ENCODE measurements around the gene TMEM132A.

Gene TMEM132A

DNA sequence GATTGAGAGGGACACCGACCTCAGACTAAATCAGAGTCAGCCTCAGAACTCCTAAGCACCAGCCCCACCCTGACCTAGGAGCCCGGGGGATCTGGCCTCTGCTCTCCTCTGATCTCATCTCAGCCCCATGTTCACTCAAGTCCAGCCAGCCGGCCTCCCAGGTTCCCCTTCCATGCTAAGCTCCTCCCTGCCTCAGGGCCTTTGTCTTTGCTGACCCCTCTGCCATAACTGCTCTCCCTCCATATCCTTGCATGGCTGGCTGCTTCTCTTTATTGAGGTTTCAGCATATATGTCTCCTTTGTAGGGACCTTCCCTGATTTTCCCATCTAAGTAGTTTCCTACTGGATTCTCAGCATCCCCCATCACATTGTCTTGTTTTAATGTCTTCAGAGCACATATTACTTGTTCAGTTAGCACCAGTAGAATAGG lies 28.5 kb downstream of the TMEM132A start:
- H3K4me3 ChIP-seq (ENCODE audit: severe bottlenecking) = no peak overlapping the region
- TF ChIP-seq, protein P1, sequence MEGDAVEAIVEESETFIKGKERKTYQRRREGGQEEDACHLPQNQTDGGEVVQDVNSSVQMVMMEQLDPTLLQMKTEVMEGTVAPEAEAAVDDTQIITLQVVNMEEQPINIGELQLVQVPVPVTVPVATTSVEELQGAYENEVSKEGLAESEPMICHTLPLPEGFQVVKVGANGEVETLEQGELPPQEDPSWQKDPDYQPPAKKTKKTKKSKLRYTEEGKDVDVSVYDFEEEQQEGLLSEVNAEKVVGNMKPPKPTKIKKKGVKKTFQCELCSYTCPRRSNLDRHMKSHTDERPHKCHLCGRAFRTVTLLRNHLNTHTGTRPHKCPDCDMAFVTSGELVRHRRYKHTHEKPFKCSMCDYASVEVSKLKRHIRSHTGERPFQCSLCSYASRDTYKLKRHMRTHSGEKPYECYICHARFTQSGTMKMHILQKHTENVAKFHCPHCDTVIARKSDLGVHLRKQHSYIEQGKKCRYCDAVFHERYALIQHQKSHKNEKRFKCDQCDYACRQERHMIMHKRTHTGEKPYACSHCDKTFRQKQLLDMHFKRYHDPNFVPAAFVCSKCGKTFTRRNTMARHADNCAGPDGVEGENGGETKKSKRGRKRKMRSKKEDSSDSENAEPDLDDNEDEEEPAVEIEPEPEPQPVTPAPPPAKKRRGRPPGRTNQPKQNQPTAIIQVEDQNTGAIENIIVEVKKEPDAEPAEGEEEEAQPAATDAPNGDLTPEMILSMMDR (IDR thresholded peaks at IDR 0.05; ENCODE audit: poor library complexity, severe bottlenecking) = no peak
- H3K27ac ChIP-seq (ENCODE audit: poor library complexity, severe bottlenecking) = no peak overlapping the region

DNA sequence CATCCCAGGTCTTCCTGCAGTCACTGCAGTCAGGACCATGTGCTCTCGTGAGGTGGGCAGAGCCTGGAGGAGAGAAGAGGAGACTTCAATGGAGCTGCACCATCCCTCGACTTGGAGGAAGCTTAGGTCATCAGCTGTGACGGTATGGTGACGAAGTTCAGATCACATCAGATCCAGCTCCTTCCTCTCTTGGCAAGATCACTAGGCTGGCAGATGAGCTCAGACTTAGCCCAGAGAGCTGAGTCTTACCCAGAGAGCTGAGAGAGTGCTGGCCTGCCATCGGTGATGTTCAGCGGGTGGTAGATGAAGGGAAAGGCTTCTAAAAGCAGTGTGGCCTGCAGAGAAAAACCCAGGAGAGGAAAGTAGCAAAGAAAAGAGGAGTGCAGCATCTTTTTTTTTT lies 29.5 kb downstream of the TMEM132A start:
- H3K36me3 ChIP-seq (ENCODE audit: low read depth) = no peaks in the 10 kb centered on the region
- no peaks in the 10 kb centered on the region for H3K9me3 ChIP-seq (ENCODE audit: severe bottlenecking)
- H3K27me3 ChIP-seq (ENCODE audit: insufficient read depth, poor library complexity, severe bottlenecking) = no peaks in the 10 kb centered on the region
- no peak overlapping the region for H3K4me3 ChIP-seq (ENCODE audit: severe bottlenecking)
- H3K4me1 ChIP-seq (ENCODE audit: insufficient read depth, poor library complexity, severe bottlenecking) = no peaks in the 10 kb centered on the region
- ATAC-seq (ENCODE audit: low read depth) (no peak), DNase-seq (ENCODE audit: low spot score) (no peak)
- H3K27ac ChIP-seq (ENCODE audit: poor library complexity, severe bottlenecking) = no peak overlapping the region
- TF ChIP-seq, protein P1 (IDR thresholded peaks at IDR 0.05; ENCODE audit: poor library complexity, severe bottlenecking) = no peak

More for the DNA sequence above, 28.5 kb downstream of the TMEM132A start:
- ATAC-seq (ENCODE audit: low read depth) (no peak), DNase-seq (ENCODE audit: low spot score) (no peak)
- Histone ChIP-seq H3K4me1 (ENCODE audit: insufficient read depth, poor library complexity, severe bottlenecking) (no peaks in the 10 kb centered on the region), H3K36me3 (ENCODE audit: low read depth) (no peaks in the 10 kb centered on the region), H3K27me3 (ENCODE audit: insufficient read depth, poor library complexity, severe bottlenecking) (no peaks in the 10 kb centered on the region), H3K9me3 (ENCODE audit: severe bottlenecking) (no peaks in the 10 kb centered on the region)

DNA sequence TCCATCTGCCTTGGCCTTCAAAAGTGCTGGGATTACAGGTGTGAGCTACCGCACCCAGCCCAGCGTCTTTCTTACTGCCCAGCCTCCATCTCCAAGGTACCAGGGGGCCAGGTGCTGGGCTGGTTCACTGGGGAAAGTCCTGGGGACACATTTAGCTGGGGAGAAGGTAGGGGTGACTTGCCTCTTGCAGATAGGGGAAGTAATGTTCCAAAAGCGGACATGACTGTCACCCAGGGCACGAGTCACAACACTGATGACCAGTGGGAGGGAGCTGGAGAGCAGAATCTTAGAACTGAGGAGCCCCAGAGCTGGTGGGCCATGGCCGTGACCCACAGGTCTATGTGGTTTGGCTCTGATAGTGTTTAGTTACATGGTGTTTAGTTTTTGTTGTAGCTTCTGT lies 30.2 kb downstream of the TMEM132A start:
- Histone ChIP-seq H3K27me3 (ENCODE audit: insufficient read depth, poor library complexity, severe bottlenecking) (no peaks in the 10 kb centered on the region), H3K27ac (ENCODE audit: poor library complexity, severe bottlenecking) (no peak overlapping the region), H3K4me1 (ENCODE audit: insufficient read depth, poor library complexity, severe bottlenecking) (no peaks in the 10 kb centered on the region), H3K4me3 (ENCODE audit: severe bottlenecking) (no peak overlapping the region), H3K9me3 (ENCODE audit: severe bottlenecking) (no peaks in the 10 kb centered on the region), H3K36me3 (ENCODE audit: low read depth) (no peaks in the 10 kb centered on the region)
- TF ChIP-seq, protein P1 (IDR thresholded peaks at IDR 0.05; ENCODE audit: poor library complexity, severe bottlenecking) = no peak
- DNase-seq (ENCODE audit: low spot score) = no peak
- no peak for ATAC-seq (ENCODE audit: low read depth)

DNA sequence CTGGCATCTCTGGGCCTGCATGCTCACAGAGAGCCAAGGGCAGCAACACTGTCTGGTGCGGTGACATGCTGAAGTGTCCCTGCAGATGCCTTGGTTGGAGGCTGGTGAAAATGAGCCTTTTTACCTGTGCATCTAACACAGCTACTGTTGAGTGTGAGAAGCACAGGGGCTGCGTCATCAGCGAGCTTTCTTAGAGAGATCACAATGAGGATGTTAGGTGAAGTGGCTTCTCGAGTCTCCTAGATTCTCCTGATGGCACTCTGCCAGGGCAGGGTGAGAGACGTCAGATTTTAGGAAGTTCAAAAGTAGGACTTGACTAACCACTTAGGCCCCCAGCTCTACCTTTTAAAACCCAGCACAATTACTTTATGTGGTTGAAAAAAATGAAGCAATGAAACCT lies 31.3 kb downstream of the TMEM132A start:
- Histone ChIP-seq H3K36me3 (ENCODE audit: low read depth) (no peaks in the 10 kb centered on the region), H3K4me3 (ENCODE audit: severe bottlenecking) (no peak overlapping the region), H3K4me1 (ENCODE audit: insufficient read depth, poor library complexity, severe bottlenecking) (no peaks in the 10 kb centered on the region), H3K9me3 (ENCODE audit: severe bottlenecking) (no peaks in the 10 kb centered on the region), H3K27me3 (ENCODE audit: insufficient read depth, poor library complexity, severe bottlenecking) (no peaks in the 10 kb centered on the region), H3K27ac (ENCODE audit: poor library complexity, severe bottlenecking) (no peak overlapping the region)
- TF ChIP-seq, protein P1 (IDR thresholded peaks at IDR 0.05; ENCODE audit: poor library complexity, severe bottlenecking) = no peak
- DNase-seq (ENCODE audit: low spot score) = no peak
- no peak for ATAC-seq (ENCODE audit: low read depth)

DNA sequence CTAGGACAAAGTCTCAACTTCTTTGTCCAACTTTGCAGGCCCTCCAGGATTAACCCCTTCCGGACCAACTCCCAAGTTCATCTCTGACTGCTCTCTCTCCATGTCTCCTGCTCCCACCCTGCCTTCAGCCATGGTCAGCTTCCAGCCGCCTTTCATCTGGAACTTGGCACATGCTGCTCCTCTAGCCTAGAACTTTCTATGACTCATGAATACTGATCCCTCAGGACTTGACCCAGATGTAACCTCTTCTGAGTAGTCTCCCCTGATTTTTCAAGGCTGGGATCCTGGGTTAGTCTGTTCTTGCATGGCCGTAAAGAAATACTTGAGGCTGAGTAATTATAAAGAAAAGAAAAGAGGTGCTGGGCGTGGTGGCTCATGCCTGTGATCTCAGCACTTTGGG lies 32.9 kb downstream of the TMEM132A start:
- H3K27ac ChIP-seq (ENCODE audit: poor library complexity, severe bottlenecking) = no peak overlapping the region
- no peak overlapping the region for H3K4me3 ChIP-seq (ENCODE audit: severe bottlenecking)
- no peaks in the 10 kb centered on the region for H3K36me3 ChIP-seq (ENCODE audit: low read depth)
- H3K4me1 ChIP-seq (ENCODE audit: insufficient read depth, poor library complexity, severe bottlenecking) = no peaks in the 10 kb centered on the region
- ATAC-seq (ENCODE audit: low read depth) (no peak; the same call in 2 of the 3 replicates), DNase-seq (ENCODE audit: low spot score) (no peak)
- no peaks in the 10 kb centered on the region for H3K9me3 ChIP-seq (ENCODE audit: severe bottlenecking)
- no peaks in the 10 kb centered on the region for H3K27me3 ChIP-seq (ENCODE audit: insufficient read depth, poor library complexity, severe bottlenecking)
- TF ChIP-seq, protein P1 (IDR thresholded peaks at IDR 0.05; ENCODE audit: poor library complexity, severe bottlenecking) = no peak
